Type B pancreatic cell (in vitro differentiated cells): ENCODE results near the gene ILK. TPM values are rescaled to one million over a fixed set of nuclear protein-coding genes. Genes with fewer than 3 reads are reported as not detected.

Experiments used
- DNase-seq: peaks from one replicate; pipeline ENCODE4 v3.0.0; 2021; ENCODE audit warnings: mixed read lengths; ENCODE audit not compliant: unreplicated experiment; ENCODE audit errors: extremely low spot score
- H3K27ac Mint-ChIP-seq: 2 replicates; pipeline ENCODE4 v1.8.0; 2021; ENCODE audit warnings: mild to moderate bottlenecking, mixed read lengths
- H3K27me3 Mint-ChIP-seq: 2 replicates; pipeline ENCODE4 v1.8.0; 2021; ENCODE audit warnings: mixed read lengths
- H3K36me3 Mint-ChIP-seq: 2 replicates; pipeline ENCODE4 v1.8.0; 2021; ENCODE audit warnings: mixed read lengths
- H3K4me1 Mint-ChIP-seq: one replicate; pipeline ENCODE4 v1.8.0; 2021; ENCODE audit warnings: mixed read lengths; ENCODE audit not compliant: unreplicated experiment
- H3K4me3 Mint-ChIP-seq: 2 replicates; pipeline ENCODE4 v1.8.0; 2021; ENCODE audit warnings: mild to moderate bottlenecking, mixed read lengths
- H3K9me3 Mint-ChIP-seq: 2 replicates; pipeline ENCODE4 v1.8.0; 2021; ENCODE audit warnings: mixed read lengths
- total RNA-seq: library from RNA; stranded (reverse); gene quantifications from 2 replicates; pipeline ENCODE4 v1.2.1, GENCODE V29; 2021; ENCODE audit warnings: low replicate concordance
- TF ChIP-seq, protein P1 (sequence below): fragments of 200-600 bp; sonication (generic); conservative IDR thresholded peaks from 2 replicates; pipeline ENCODE4 v1.5.0; 2021; ENCODE audit warnings: antibody characterized with exemption, mild to moderate bottlenecking

ILK gene
- total RNA-seq, 1 donor from 2014 or later: 135 TPM

GRCh38 chr11:6557761-6558674 is 45.6 kb upstream of the ILK start:
- H3K27ac Mint-ChIP-seq: no peak overlapping the region
- H3K4me1 Mint-ChIP-seq: no peaks in the 10 kb centered on the region
- no peaks in the 10 kb centered on the region for H3K27me3 Mint-ChIP-seq
- peaks cover 3% of the 10 kb centered on the region for H3K36me3 Mint-ChIP-seq
- DNase-seq: no peak
- TF ChIP-seq, protein P1, sequence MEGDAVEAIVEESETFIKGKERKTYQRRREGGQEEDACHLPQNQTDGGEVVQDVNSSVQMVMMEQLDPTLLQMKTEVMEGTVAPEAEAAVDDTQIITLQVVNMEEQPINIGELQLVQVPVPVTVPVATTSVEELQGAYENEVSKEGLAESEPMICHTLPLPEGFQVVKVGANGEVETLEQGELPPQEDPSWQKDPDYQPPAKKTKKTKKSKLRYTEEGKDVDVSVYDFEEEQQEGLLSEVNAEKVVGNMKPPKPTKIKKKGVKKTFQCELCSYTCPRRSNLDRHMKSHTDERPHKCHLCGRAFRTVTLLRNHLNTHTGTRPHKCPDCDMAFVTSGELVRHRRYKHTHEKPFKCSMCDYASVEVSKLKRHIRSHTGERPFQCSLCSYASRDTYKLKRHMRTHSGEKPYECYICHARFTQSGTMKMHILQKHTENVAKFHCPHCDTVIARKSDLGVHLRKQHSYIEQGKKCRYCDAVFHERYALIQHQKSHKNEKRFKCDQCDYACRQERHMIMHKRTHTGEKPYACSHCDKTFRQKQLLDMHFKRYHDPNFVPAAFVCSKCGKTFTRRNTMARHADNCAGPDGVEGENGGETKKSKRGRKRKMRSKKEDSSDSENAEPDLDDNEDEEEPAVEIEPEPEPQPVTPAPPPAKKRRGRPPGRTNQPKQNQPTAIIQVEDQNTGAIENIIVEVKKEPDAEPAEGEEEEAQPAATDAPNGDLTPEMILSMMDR: no peak
- no peaks in the 10 kb centered on the region for H3K9me3 Mint-ChIP-seq
- H3K4me3 Mint-ChIP-seq: no peak overlapping the region

GRCh38 chr11:6559369-6559768 is 44.2 kb upstream of the ILK start:
- DNase-seq: no peak
- Mint-ChIP-seq H3K4me3 (no peak overlapping the region), H3K4me1 (no peaks in the 10 kb centered on the region), H3K27me3 (no peaks in the 10 kb centered on the region), H3K36me3 (peaks cover 3% of the 10 kb centered on the region), H3K9me3 (no peaks in the 10 kb centered on the region), H3K27ac (no peak overlapping the region)
- TF ChIP-seq, protein P1: no peak

GRCh38 chr11:6561288-6561687 is 42.3 kb upstream of the ILK start:
- Mint-ChIP-seq H3K36me3 (peaks cover 7% of the 10 kb centered on the region), H3K27ac (no peak overlapping the region), H3K27me3 (no peaks in the 10 kb centered on the region), H3K4me3 (no peak overlapping the region), H3K4me1 (no peaks in the 10 kb centered on the region), H3K9me3 (no peaks in the 10 kb centered on the region)
- TF ChIP-seq, protein P1: no peak
- DNase-seq: no peak

GRCh38 chr11:6563121-6563619 is 40.4 kb upstream of the ILK start:
- TF ChIP-seq, protein P1: no peak
- no peaks in the 10 kb centered on the region for H3K4me1 Mint-ChIP-seq
- no peaks in the 10 kb centered on the region for H3K9me3 Mint-ChIP-seq
- peaks cover 7% of the 10 kb centered on the region for H3K36me3 Mint-ChIP-seq
- no peaks in the 10 kb centered on the region for H3K27me3 Mint-ChIP-seq
- H3K4me3 Mint-ChIP-seq: no peak overlapping the region
- no peak for DNase-seq
- no peak overlapping the region for H3K27ac Mint-ChIP-seq

GRCh38 chr11:6563667-6564066 is 39.9 kb upstream of the ILK start:
- no peak overlapping the region for H3K4me3 Mint-ChIP-seq
- TF ChIP-seq, protein P1: no peak
- DNase-seq: no peak

More at GRCh38 chr11:6563667-6564066, 39.9 kb upstream of the ILK start:
- Mint-ChIP-seq H3K27me3 (no peaks in the 10 kb centered on the region), H3K4me1 (peaks cover 2% of the 10 kb centered on the region), H3K27ac (no peak overlapping the region), H3K9me3 (no peaks in the 10 kb centered on the region), H3K36me3 (peaks cover 7% of the 10 kb centered on the region)
